Measurements from ENCODE around the gene PALM3. TPM values are rescaled to one million over a fixed set of nuclear protein-coding genes. Genes with fewer than 3 reads are reported as not detected.

PALM3 gene
- total and polyA plus RNA-seq, 10 of the 15 experiments (the other 5 are each of a cell fraction or from before 2014, with no cell fraction given) = 0.07 TPM; not detected in 9

- 2% methylated on average over 34 of the region's 58 CpGs for WGBS (ENCODE audit: insufficient coverage, insufficient replicate concordance, low lambda C conversion rate, missing lambda C conversion rate)
- Histone ChIP-seq H4K20me1 (ENCODE audit: control insufficient read depth, insufficient read depth) (no peaks in the 10 kb centered on the region), H2AFZ (ENCODE audit: control insufficient read depth, low read depth, low read length) (peak within 1 kb of the TSS; percentile 98), H3K36me3 (ENCODE audit: control insufficient read depth in 2 of 2, insufficient read depth in 2 of 2, low read length in 1 of 2) (no peaks in the 10 kb centered on the region), H3K4me1 (ENCODE audit: control insufficient read depth, insufficient read depth, low read length) (peaks cover 42% of the 10 kb centered on the region), H3K9me3 (replicated peaks; ENCODE audit: control insufficient read depth, insufficient read depth, low read length) (no peaks in the 10 kb centered on the region), H3K9ac (ENCODE audit: control insufficient read depth, insufficient read depth, low read length) (peak within 1 kb of the TSS; percentile 93), H3K4me2 (ENCODE audit: control insufficient read depth, insufficient read depth) (peak within 1 kb of the TSS; percentile 95), H3K79me2 (ENCODE audit: control insufficient read depth, insufficient read depth, low read length) (peaks cover 11% of the 10 kb centered on the region), H3K27me3 (replicated peaks in 1 of 2; ENCODE audit: control insufficient read depth in 2 of 2, insufficient read depth in 2 of 2, low read length in 1 of 2) (no peaks in the 10 kb centered on the region), H3K4me3 (peak within 1 kb of the TSS; percentile 79), H3K27ac (ENCODE audit: control insufficient read depth, insufficient read depth) (peak within 1 kb of the TSS; percentile 95)
- intact Hi-C loops (cut with micrococcal nuclease; ENCODE audit: unreplicated experiment) (loop anchor here (10.0 kb wide), 1 partner anchor 851 kb away; the partner anchor contains the start of genes IER2 and STX10), in situ Hi-C loops (cut with MboI) (no loop called here)
- ChIA-PET CTCF (interaction anchor here (1.0 to 5.1 kb wide), 6 partner anchors 11 to 130 kb away, joined by 3 to 30 read pairs (median 5); partner anchors contain the start of genes ASF1B, DCAF15 and IL27RA), RAD21 (ENCODE audit: unreplicated experiment) (interaction anchor here (0.6 to 4.6 kb wide), 11 partner anchors 9 to 380 kb away, joined by 3 to 35 read pairs (median 3); partner anchors contain the start of genes ASF1B, DCAF15 and IL27RA), POLR2A (interaction anchor here (0.6 to 4.9 kb wide), 12 partner anchors 9 to 131 kb away, joined by 3 to 49 read pairs (median 5); partner anchors contain the start of gene IL27RA), SMC1A (ENCODE audit: uncharacterized antibody, unreplicated experiment) (interaction anchor here (0.6 to 4.0 kb wide), 6 partner anchors 8 to 160 kb away, joined by 3 to 18 read pairs (median 6); partner anchors contain the start of gene IL27RA)
- FAIRE-seq (peak; percentile 98), ATAC-seq (peak; percentile 86), DNase-seq (ENCODE audit: low read depth, low spot score) (peak; percentile 99)
- BruUV-seq (replicated peaks) = no TSS peak
- TF ChIP-seq PAX8 (IDR thresholded peaks at IDR 0.05) = no peak
- TF ChIP-seq ZBTB40 (IDR thresholded peaks at IDR 0.05; ENCODE audit: borderline replicate concordance) = peak; percentile 95
- 0 out of 3 replicates have a peak, but pooled peaks have one; percentile 15 for TF ChIP-seq POU2F2 (IDR thresholded peaks at IDR 0.05; ENCODE audit: borderline replicate concordance, low read depth, low read length)
- TF ChIP-seq MXI1 (IDR thresholded peaks at IDR 0.05; ENCODE audit: low read depth, low read length) = peak; percentile 100
- peak; percentile 99 for TF ChIP-seq BMI1 (IDR thresholded peaks at IDR 0.05; ENCODE audit: borderline replicate concordance)
- TF ChIP-seq E4F1 (IDR thresholded peaks at IDR 0.05; ENCODE audit: borderline replicate concordance, partially characterized antibody) = peak; percentile 95
- TF ChIP-seq ZBTB11 (CRISPR knock-in tag; IDR thresholded peaks at IDR 0.05) = no peak
- TF ChIP-seq CHD2 (IDR thresholded peaks at IDR 0.05; ENCODE audit: borderline replicate concordance, low read depth, low read length) = peak; percentile 98
- TF ChIP-seq SIX5 (IDR thresholded peaks at IDR 0.05; ENCODE audit: low read depth, low read length, severe bottlenecking) = peak; percentile 86
- TF ChIP-seq TAF1 (IDR thresholded peaks at IDR 0.05; ENCODE audit: borderline replicate concordance, low read depth, low read length) = no peak
Measured at GRCh38 chr19:14006085-14006765, 55.7 kb downstream of the PALM3 start, which contains the start of gene RFX1. Gene RFX1, minus strand, starts transcription at chr19:14006320. Its CDS starts 12,477 bp downstream, at chr19:13993843.

Data from GM12878 (cell line).